ENCODE results near the gene IGFL1. TPM values are rescaled to one million over a fixed set of nuclear protein-coding genes. Genes with fewer than 3 reads are reported as not detected.
"Not testable (repeated sequence)": the region's sequence is repeated elsewhere in the genome, so short reads cannot be mapped to it uniquely, and the experiment has no call there.

Gene IGFL1
- total RNA-seq, 1 donor from 2014 or later: not detected

- H3K27me3 ChIP-seq (ENCODE audit: control insufficient read depth, insufficient read depth, low read length): peaks cover 32% of the 10 kb centered on the region
Measured at GRCh38 chr19:46186717-46187101, 42.8 kb upstream of the IGFL1 start.

GRCh38 chr19:46189971-46190888, 39.3 kb upstream of the IGFL1 start:
- no peak for DNase-seq (ENCODE audit: low read depth)
- no peak for FAIRE-seq
- H3K36me3 ChIP-seq (ENCODE audit: control insufficient read depth, insufficient read depth, low read length): no peaks in the 10 kb centered on the region
- H3K4me3 ChIP-seq (ENCODE audit: low read depth, low read length): no peak overlapping the region
- TF ChIP-seq, protein P1, sequence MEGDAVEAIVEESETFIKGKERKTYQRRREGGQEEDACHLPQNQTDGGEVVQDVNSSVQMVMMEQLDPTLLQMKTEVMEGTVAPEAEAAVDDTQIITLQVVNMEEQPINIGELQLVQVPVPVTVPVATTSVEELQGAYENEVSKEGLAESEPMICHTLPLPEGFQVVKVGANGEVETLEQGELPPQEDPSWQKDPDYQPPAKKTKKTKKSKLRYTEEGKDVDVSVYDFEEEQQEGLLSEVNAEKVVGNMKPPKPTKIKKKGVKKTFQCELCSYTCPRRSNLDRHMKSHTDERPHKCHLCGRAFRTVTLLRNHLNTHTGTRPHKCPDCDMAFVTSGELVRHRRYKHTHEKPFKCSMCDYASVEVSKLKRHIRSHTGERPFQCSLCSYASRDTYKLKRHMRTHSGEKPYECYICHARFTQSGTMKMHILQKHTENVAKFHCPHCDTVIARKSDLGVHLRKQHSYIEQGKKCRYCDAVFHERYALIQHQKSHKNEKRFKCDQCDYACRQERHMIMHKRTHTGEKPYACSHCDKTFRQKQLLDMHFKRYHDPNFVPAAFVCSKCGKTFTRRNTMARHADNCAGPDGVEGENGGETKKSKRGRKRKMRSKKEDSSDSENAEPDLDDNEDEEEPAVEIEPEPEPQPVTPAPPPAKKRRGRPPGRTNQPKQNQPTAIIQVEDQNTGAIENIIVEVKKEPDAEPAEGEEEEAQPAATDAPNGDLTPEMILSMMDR (IDR thresholded peaks at IDR 0.05; ENCODE audit: insufficient read depth, low read length, severe bottlenecking): no peak
- peaks cover 27% of the 10 kb centered on the region for H3K27me3 ChIP-seq (ENCODE audit: control insufficient read depth, insufficient read depth, low read length)

More at GRCh38 chr19:46186717-46187101, 42.8 kb upstream of the IGFL1 start:
- TF ChIP-seq, protein P1 (IDR thresholded peaks at IDR 0.05; ENCODE audit: insufficient read depth, low read length, severe bottlenecking): no peak
- FAIRE-seq (no peak), DNase-seq (ENCODE audit: low read depth) (no peak)
- H3K4me3 ChIP-seq (ENCODE audit: low read depth, low read length): no peak overlapping the region
- H3K36me3 ChIP-seq (ENCODE audit: control insufficient read depth, insufficient read depth, low read length): no peaks in the 10 kb centered on the region

GRCh38 chr19:46191356-46191755, 38.2 kb upstream of the IGFL1 start:
- TF ChIP-seq, protein P1 (IDR thresholded peaks at IDR 0.05; ENCODE audit: insufficient read depth, low read length, severe bottlenecking): no peak
- FAIRE-seq (peak; percentile 80), DNase-seq (ENCODE audit: low read depth) (no peak)
- H3K27me3 ChIP-seq (ENCODE audit: control insufficient read depth, insufficient read depth, low read length): peaks cover 25% of the 10 kb centered on the region
- H3K36me3 ChIP-seq (ENCODE audit: control insufficient read depth, insufficient read depth, low read length): no peaks in the 10 kb centered on the region
- H3K4me3 ChIP-seq (ENCODE audit: low read depth, low read length): no peak overlapping the region

DNA sequence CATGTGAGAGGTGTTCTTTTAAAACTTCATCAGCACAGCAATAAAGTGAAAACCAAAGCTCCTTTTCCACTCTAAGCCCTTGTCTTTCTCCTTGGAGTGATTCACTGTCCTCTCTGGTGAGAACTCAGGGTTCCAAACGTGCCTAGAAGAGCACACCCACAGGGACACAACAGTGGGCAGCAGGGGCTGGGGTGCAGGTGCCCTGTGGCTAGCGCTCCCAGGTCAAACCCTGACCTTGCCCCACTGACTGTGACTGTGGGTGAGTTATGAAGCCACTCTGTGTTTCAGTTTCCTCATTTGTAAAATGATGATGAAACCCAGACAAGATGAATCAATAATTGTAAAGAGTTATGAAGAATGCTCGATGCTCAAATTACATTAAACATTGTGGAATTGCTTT, 37.6 kb upstream of the IGFL1 start:
- no peak for DNase-seq (ENCODE audit: low read depth)
- Histone ChIP-seq H3K27me3 (ENCODE audit: control insufficient read depth, insufficient read depth, low read length) (peaks cover 22% of the 10 kb centered on the region), H3K36me3 (ENCODE audit: control insufficient read depth, insufficient read depth, low read length) (no peaks in the 10 kb centered on the region), H3K4me3 (ENCODE audit: low read depth, low read length) (no peak overlapping the region)
- no peak for FAIRE-seq
- TF ChIP-seq, protein P1 (IDR thresholded peaks at IDR 0.05; ENCODE audit: insufficient read depth, low read length, severe bottlenecking): no peak

- H3K4me3 ChIP-seq (ENCODE audit: low read depth, low read length); FAIRE-seq; DNase-seq (ENCODE audit: low read depth); H3K36me3 ChIP-seq (ENCODE audit: control insufficient read depth, insufficient read depth, low read length): not testable (repeated sequence)
- peaks cover 16% of the 10 kb centered on the region for H3K27me3 ChIP-seq (ENCODE audit: control insufficient read depth, insufficient read depth, low read length)
Measured at GRCh38 chr19:46192626-46192991, 36.9 kb upstream of the IGFL1 start.

DNA sequence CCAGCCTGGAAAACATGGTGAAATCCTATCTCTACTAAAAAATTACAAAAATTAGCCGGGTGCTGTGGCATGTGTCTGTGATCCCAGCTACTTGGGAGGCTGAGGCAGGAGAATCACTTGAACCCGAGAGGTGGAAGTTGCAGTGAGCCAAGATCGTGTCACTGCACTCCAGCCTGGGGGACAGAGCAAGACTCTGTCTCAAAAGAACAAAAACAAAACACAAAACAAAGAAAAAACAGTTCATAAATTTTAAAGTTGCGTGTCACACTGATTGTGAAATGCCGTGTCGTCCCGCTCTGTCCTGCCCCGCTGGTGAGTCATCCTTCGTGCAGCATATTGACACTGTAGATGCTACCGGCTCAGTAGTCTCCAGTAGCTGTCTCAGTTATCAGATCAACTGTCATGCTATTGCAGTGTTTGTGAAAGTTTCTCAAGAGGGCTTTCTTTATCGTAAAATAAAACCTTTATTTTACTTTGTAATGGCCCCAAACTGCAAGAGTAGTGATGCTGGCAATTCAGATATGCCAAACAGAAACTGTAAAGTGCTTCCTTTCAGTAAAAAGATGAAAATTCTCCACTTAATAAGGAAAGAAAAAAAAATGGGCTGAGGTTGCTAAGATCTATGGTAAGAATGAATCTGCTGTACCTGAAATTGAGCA, 36.4 kb upstream of the IGFL1 start:
- Histone ChIP-seq H3K36me3 (ENCODE audit: control insufficient read depth, insufficient read depth, low read length) (no peaks in the 10 kb centered on the region), H3K27me3 (ENCODE audit: control insufficient read depth, insufficient read depth, low read length) (peaks cover 15% of the 10 kb centered on the region), H3K4me3 (ENCODE audit: low read depth, low read length) (no peak overlapping the region)
- FAIRE-seq (no peak), DNase-seq (ENCODE audit: low read depth) (peak; percentile 82)
- TF ChIP-seq, protein P1 (IDR thresholded peaks at IDR 0.05; ENCODE audit: insufficient read depth, low read length, severe bottlenecking): no peak
